Measurements from ENCODE around the gene MICA. TPM values are rescaled to one million over a fixed set of nuclear protein-coding genes. Genes with fewer than 3 reads are reported as not detected.

MICA gene
- total and polyA plus RNA-seq, 9 of the 15 experiments (the other 6 are each of a cell fraction or from before 2014, with no cell fraction given), result 11.8 to 24.6 (median 16.7) TPM

DNA sequence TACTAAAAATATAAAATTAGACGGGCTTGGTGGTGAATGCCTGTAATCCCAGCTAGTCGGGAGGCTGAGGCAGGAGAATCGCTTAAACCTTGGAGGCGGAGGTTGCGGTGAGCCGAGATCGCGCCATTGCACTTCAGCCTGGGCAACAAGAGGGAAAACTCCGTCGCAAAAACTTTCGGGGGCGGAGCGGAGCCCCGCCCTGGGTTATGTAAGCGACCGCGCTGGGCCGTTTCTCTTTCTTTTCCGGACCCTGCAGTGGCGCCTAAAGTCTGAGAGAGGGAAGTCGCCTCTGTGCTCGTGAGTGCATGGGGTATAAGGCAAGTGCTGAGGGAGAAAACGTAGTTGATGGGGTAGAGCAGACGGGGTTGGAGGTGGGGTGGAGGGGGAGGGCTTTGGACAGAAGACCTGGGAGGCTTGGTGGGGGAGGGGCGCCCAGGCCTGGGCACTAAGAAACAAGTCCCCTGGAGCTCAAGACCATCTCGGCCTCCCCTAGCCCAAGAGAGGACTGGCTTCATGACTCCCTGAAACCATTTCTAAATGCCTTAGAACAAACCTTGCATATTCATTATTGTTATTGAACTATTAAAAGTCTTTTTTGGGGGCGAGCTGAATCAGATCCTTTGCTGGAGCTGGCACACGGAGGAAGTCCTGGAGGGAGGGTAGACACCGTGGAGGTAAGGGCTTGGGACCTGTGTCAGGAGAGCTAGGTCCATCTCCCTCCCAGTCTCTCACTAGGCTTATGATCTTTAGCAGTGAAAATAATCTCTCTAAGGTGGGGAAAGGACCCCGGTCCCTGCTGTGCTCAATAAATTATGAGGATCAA, 2.7 kb upstream of the MICA start (continued):
- no peak for TF ChIP-seq SMARCB1 (IDR thresholded peaks at IDR 0.05; ENCODE audit: insufficient read length, low read depth)
- TF ChIP-seq PRPF4 (IDR thresholded peaks at IDR 0.05; ENCODE audit: insufficient read depth, low read depth, low read length, poor library complexity, severe bottlenecking), result no peak
- TF ChIP-seq NONO (IDR thresholded peaks at IDR 0.05; ENCODE audit: low read depth in 2 of 2, low read length in 1 of 2), result no peak
- TF ChIP-seq, protein P1, sequence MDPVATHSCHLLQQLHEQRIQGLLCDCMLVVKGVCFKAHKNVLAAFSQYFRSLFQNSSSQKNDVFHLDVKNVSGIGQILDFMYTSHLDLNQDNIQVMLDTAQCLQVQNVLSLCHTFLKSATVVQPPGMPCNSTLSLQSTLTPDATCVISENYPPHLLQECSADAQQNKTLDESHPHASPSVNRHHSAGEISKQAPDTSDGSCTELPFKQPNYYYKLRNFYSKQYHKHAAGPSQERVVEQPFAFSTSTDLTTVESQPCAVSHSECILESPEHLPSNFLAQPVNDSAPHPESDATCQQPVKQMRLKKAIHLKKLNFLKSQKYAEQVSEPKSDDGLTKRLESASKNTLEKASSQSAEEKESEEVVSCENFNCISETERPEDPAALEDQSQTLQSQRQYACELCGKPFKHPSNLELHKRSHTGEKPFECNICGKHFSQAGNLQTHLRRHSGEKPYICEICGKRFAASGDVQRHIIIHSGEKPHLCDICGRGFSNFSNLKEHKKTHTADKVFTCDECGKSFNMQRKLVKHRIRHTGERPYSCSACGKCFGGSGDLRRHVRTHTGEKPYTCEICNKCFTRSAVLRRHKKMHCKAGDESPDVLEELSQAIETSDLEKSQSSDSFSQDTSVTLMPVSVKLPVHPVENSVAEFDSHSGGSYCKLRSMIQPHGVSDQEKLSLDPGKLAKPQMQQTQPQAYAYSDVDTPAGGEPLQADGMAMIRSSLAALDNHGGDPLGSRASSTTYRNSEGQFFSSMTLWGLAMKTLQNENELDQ (CRISPR knock-in tag; IDR thresholded peaks at IDR 0.05; ENCODE audit: borderline replicate concordance), result no peak
- no peak for TF ChIP-seq ZZZ3 (IDR thresholded peaks at IDR 0.05)
- TF ChIP-seq, protein P2, sequence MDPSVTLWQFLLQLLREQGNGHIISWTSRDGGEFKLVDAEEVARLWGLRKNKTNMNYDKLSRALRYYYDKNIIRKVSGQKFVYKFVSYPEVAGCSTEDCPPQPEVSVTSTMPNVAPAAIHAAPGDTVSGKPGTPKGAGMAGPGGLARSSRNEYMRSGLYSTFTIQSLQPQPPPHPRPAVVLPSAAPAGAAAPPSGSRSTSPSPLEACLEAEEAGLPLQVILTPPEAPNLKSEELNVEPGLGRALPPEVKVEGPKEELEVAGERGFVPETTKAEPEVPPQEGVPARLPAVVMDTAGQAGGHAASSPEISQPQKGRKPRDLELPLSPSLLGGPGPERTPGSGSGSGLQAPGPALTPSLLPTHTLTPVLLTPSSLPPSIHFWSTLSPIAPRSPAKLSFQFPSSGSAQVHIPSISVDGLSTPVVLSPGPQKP (CRISPR knock-in tag; IDR thresholded peaks at IDR 0.05), result no peak
- no peak; the same call in 1 of the 2 replicates for TF ChIP-seq ZSCAN29 (IDR thresholded peaks at IDR 0.05)
- no peak for TF ChIP-seq FOXP1 (CRISPR knock-in tag; IDR thresholded peaks at IDR 0.05)
- TF ChIP-seq POLR2B (IDR thresholded peaks at IDR 0.05; ENCODE audit: low read depth, partially characterized antibody), result peak; percentile 70
- no peak for TF ChIP-seq NUFIP1 (IDR thresholded peaks at IDR 0.05; ENCODE audit: partially characterized antibody)
- TF ChIP-seq CBX3 (IDR thresholded peaks at IDR 0.05; ENCODE audit: borderline replicate concordance in 1 of 2, low read length in 2 of 2), result no peak
- peak; percentile 73 for TF ChIP-seq EGR1 (conservative IDR thresholded peaks at IDR 0.05)
- no peak for TF ChIP-seq ZNF23 (CRISPR knock-in tag; IDR thresholded peaks at IDR 0.05)
- TF ChIP-seq, protein P3, sequence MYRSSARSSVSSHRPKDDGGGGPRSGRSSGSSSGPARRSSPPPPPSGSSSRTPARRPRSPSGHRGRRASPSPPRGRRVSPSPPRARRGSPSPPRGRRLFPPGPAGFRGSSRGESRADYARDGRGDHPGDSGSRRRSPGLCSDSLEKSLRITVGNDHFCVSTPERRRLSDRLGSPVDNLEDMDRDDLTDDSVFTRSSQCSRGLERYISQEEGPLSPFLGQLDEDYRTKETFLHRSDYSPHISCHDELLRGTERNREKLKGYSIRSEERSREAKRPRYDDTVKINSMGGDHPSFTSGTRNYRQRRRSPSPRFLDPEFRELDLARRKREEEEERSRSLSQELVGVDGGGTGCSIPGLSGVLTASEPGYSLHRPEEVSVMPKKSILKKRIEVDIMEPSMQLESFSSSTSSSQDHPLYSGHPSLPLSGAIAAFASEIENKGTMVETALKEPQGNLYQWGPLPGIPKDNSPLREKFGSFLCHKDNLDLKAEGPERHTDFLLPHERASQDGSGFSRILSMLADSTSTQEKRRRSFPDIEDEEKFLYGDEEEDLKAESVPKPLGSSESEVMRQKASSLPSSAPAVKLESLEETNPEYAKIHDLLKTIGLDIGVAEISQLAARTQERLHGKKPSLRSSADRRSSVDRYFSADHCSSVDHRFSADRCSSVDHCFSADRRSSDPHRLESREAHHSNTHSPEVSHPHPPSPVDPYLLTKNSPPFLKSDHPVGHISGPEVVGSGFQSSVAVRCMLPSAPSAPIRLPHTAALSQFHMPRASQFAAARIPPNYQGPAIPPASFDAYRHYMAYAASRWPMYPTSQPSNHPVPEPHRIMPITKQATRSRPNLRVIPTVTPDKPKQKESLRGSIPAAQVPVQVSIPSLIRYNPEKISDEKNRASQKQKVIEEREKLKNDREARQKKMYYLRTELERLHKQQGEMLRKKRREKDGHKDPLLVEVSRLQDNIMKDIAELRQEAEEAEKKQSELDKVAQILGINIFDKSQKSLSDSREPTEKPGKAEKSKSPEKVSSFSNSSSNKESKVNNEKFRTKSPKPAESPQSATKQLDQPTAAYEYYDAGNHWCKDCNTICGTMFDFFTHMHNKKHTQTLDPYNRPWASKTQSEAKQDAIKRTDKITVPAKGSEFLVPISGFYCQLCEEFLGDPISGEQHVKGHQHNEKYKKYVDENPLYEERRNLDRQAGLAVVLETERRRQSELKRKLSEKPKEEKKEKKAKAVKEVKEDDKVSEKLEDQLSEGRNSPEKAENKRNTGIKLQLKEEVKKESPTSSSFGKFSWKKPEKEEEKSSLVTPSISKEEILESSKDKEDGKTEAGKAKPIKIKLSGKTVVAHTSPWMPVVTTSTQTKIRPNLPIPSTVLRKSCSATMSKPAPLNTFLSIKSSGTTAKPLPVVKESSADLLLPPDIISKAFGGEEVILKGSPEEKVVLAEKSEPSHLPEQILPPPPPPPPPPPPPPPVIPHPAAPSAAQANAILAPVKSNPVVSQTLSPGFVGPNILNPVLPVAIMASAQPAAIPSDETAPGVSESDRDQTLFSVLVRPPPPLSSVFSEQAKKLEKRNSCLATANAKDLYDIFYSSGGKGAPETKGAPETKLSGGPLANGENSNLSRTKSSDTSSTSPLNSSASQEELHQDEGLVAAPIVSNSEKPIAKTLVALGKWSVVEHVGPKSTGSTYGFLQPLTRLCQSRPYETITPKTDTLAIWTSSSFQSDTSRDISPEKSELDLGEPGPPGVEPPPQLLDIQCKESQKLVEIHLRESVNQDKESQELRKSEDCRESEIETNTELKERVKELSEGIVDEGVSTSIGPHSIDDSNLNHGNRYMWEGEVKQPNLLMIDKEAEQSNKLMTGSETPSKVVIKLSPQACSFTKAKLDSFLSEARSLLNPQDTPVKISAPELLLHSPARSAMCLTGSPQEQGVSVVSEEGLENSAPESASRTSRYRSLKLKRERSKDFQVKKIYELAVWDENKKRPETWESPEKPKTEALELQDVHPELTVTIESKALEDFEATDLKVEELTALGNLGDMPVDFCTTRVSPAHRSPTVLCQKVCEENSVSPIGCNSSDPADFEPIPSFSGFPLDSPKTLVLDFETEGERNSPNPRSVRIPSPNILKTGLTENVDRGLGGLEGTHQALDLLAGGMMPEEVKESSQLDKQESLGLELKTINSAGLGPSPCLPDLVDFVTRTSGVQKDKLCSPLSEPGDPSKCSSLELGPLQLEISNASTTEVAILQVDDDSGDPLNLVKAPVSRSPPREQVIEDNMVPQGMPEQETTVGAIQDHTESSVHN (IDR thresholded peaks at IDR 0.05; ENCODE audit: borderline replicate concordance in 1 of 2, low read depth in 1 of 2), result peak in 1 of 2 experiments; percentile 30; a peak in 1 of 4 replicates
- no peak for TF ChIP-seq NFIX (CRISPR knock-in tag; IDR thresholded peaks at IDR 0.05; ENCODE audit: low read depth)
- no peak for TF ChIP-seq RHOXF2B (CRISPR knock-in tag; conservative IDR thresholded peaks at IDR 0.05)
